Right lobe of liver (tissue), 6 donors: ENCODE data around the gene TBCD. TPM values are rescaled to one million over a fixed set of nuclear protein-coding genes. Genes with fewer than 3 reads are reported as not detected.
A peak's percentile ranks its signal among the peaks of the same experiment; 100 is the strongest.

Experiments used
- ATAC-seq, 4 donors: fragments of 200-7000 bp; cut with Tn5 transposase; one replicate each; pipeline ENCODE4 v1.9.1; 2020; ENCODE audit warnings: mild to moderate bottlenecking in 4 of 4, moderate library complexity in 4 of 4
- DNase-seq, 3 donors: peaks; one replicate each; pipeline ENCODE4 v3.0.0-alpha.2; 2020
- H3K27ac ChIP-seq, 3 donors: fragments of 200-600 bp; one replicate each; pipeline ENCODE4 v1.8.0; 2022
- H3K27me3 ChIP-seq, 2 donors: fragments of 200-600 bp; one replicate each; pipeline ENCODE4 v1.8.0; 2022
- H3K36me3 ChIP-seq, 4 donors: fragments of 200-600 bp; sonication (generic) in 1 of 4; one replicate each; pipeline versions ENCODE4 v1.5.1 to v1.8.0; 2017 to 2022; ENCODE audit warnings: control low read depth in 1 of 4
- H3K4me1 ChIP-seq, 4 donors: fragments of 200-600 bp; sonication (generic) in 1 of 4; one replicate each; pipeline versions ENCODE4 v1.5.1 to v1.8.0; 2017 to 2022; ENCODE audit warnings: control low read depth in 1 of 4
- H3K4me3 ChIP-seq, 3 donors: fragments of 200-600 bp; one replicate each; pipeline ENCODE4 v1.8.0; 2022
- H3K9me3 ChIP-seq, 4 donors: fragments of 200-600 bp; sonication (generic) in 1 of 4; one replicate each; pipeline versions ENCODE4 v1.5.1 to v1.8.0; 2017 to 2022; ENCODE audit warnings: control low read depth in 1 of 4
- POLR2A ChIP-seq: fragments of 450-650 bp; IDR thresholded peaks from one replicate; pipeline ENCODE4 v1.6.1; 2017; ENCODE audit warnings: antibody characterized with exemption, mild to moderate bottlenecking
- WGBS: methylation state at CpG from one replicate; pipeline ENCODE4 v1.1.6; 2018; ENCODE audit warnings: low coverage, low lambda C conversion rate; ENCODE audit not compliant: insufficient coverage; ENCODE audit errors: missing lambda C conversion rate; 5-methylcytosine and 5-hydroxymethylcytosine counted together
- intact Hi-C, 2 donors: fragments of 100-400 bp; cut with DNase I; formaldehyde crosslinking; loops; one replicate each; pipeline versions ENCODE4 v1.11.2 to v1.14.1; 2022
- total RNA-seq, 6 experiments: library from RNA; depleted of rRNA in 2 of 6; stranded (reverse); fragments of >200 nt in 2 of 6; fragmentation: NEBNext Ultra II Directional in 3 of 6; extraction: Animal tissue kit (Norgen Biotek cat#: 25700) in 3 of 6; gene quantifications; one replicate each; pipeline versions ENCODE4 v1.1.0 to v1.2.4, GENCODE V29; 2016 to 2023
- TF ChIP-seq, protein P1 (sequence below), 4 donors: fragments of 200-600 bp in 3 of 4; fragments of 450-650 bp in 1 of 4; IDR thresholded peaks; one replicate each; pipeline versions ENCODE4 v1.5.1 to v1.8.0; 2016 to 2022; ENCODE audit warnings: antibody characterized with exemption in 4 of 4, mild to moderate bottlenecking in 2 of 4
- donor health status: DM: no; HTN: yes; CAD: no.
- donor health status: DM: no; HTN: no; CAD: no.
- donor health status: DM: no; HTN: no; CAD: no.
- donor health status: DM: no; HTN: yes; CAD: no.
- donor health status: DM: no; HTN: yes; CAD: no.

The TBCD gene
- total RNA-seq, 6 experiments from 2014 or later: 28.0 to 55.7 (median 41.3) TPM

DNA sequence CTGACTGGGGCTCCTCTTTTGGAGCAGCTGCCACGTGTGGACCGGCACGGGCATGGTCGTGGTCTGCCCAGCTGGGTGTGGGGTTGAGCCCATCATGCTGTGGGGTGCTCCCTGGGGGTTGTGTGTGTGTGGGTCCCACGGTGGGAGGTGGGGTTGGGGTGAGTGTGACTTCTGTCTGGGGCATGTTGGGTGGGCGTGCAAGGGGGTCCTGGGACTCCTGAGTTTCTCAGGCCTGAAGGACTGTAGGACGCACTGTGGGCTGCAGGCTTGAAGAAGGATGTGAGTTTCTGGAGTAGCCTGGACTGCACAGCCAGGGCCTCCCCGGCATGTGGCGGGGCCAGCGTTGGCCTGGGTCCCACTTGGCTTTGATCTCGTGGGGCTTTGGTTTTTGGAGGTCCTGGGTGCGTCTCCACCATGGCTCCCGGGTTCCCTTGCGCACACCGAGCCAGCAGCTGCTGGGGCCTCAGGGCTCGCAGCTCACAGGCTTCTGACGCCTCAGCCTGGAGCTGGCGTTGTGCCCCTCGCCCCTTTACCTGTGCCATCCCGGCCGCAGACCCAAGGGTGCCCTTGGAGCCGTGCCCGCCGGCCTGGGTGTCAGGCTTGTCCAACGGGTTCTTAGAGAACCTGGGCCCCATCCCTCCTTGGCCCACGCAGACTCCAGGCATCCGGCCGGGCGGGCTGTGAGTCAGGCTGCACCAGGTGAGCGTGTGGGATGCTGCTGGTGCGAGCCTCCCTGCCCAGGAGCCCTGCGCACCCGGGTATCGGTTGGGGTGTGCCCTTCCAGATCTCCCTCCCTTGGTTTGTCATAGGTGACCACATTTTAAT lies 122.4 kb downstream of the TBCD start:
- peaks cover 0 to 14% (median 1%) of the 10 kb centered on the region in 4 donors for H3K36me3 ChIP-seq
- TF ChIP-seq POLR2A: no peak
- TF ChIP-seq, protein P1, sequence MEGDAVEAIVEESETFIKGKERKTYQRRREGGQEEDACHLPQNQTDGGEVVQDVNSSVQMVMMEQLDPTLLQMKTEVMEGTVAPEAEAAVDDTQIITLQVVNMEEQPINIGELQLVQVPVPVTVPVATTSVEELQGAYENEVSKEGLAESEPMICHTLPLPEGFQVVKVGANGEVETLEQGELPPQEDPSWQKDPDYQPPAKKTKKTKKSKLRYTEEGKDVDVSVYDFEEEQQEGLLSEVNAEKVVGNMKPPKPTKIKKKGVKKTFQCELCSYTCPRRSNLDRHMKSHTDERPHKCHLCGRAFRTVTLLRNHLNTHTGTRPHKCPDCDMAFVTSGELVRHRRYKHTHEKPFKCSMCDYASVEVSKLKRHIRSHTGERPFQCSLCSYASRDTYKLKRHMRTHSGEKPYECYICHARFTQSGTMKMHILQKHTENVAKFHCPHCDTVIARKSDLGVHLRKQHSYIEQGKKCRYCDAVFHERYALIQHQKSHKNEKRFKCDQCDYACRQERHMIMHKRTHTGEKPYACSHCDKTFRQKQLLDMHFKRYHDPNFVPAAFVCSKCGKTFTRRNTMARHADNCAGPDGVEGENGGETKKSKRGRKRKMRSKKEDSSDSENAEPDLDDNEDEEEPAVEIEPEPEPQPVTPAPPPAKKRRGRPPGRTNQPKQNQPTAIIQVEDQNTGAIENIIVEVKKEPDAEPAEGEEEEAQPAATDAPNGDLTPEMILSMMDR (IDR thresholded peaks at IDR 0.05): no peak
- H3K4me3 ChIP-seq: no peak overlapping the region
- WGBS: 60% methylated on average over 1 of the region's 34 CpGs
- no peaks in the 10 kb centered on the region for H3K9me3 ChIP-seq
- intact Hi-C loops: no loop called here
- H3K4me1 ChIP-seq: no peaks in the 10 kb centered on the region
- DNase-seq (peak in 1 of 3 donors; percentile 52), ATAC-seq (no peak)
- no peak overlapping the region for H3K27ac ChIP-seq
- no peaks in the 10 kb centered on the region for H3K27me3 ChIP-seq

DNA sequence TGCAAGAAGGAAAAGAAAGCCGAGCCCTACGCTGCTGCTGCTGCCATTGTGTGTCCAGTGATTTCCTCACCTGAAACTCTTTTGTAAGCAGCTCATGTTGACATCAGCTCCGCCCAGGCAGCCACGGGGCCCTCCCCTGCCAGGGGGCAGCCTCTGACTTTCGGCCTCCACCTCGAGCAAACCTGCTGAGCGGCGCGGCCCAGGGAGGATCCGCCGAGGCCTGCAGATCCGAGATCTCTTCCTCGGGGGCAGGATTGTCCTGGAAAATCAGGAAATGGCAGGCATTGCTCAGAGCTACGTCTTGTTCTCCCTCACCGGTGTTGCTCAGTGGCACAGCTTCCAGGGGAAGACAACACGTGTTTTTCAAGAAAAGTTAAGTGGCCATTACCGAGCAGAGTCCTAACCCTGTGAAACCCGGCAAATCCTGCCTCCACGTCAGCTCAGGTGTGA lies 123.6 kb downstream of the TBCD start:
- ATAC-seq: no peak
- Histone ChIP-seq H3K9me3 (no peaks in the 10 kb centered on the region), H3K27me3 (no peaks in the 10 kb centered on the region), H3K27ac (no peak overlapping the region), H3K4me3 (no peak overlapping the region), H3K36me3 (peaks cover 0 to 11% (median 1%) of the 10 kb centered on the region in 4 donors), H3K4me1 (no peaks in the 10 kb centered on the region)
- intact Hi-C loops: no loop called here
- WGBS: 58% methylated on average over 6 of the region's 19 CpGs
- no peak for TF ChIP-seq POLR2A
- TF ChIP-seq, protein P1 (IDR thresholded peaks at IDR 0.05): no peak
- DNase-seq: peak in 1 of 3 donors; percentile 59

DNA sequence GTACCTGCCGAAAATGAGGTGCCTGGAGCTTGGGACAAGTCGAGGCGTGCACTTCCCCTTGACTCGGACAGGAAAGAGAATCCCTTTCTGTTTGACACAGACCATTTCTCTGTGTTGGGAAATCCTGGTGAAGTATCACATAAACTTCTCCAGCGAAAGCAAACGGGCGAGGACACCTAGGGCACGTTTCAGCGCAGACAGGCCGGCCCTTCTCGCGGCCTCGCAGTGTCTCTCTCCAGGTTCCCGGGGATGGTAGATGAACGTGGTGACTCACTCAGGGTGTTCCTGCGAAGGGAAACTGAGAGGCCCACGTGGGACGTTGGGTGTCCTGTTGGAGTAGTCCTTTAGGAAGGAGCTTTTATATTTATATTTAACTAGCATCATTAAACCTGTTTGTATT lies 124.3 kb downstream of the TBCD start:
- no peak for DNase-seq
- no peaks in the 10 kb centered on the region for H3K4me1 ChIP-seq
- ATAC-seq: peak; percentile 17 to 50 (median 36)
- H3K27me3 ChIP-seq: no peaks in the 10 kb centered on the region
- intact Hi-C loops: no loop called here
- H3K9me3 ChIP-seq: no peaks in the 10 kb centered on the region
- H3K4me3 ChIP-seq: no peak overlapping the region
- 73% methylated on average over 9 of the region's 18 CpGs for WGBS
- TF ChIP-seq, protein P1 (IDR thresholded peaks at IDR 0.05): no peak
- no peak for TF ChIP-seq POLR2A
- H3K36me3 ChIP-seq: peaks cover 0 to 4% (median 0%) of the 10 kb centered on the region in 4 donors
- H3K27ac ChIP-seq: no peak overlapping the region

DNA sequence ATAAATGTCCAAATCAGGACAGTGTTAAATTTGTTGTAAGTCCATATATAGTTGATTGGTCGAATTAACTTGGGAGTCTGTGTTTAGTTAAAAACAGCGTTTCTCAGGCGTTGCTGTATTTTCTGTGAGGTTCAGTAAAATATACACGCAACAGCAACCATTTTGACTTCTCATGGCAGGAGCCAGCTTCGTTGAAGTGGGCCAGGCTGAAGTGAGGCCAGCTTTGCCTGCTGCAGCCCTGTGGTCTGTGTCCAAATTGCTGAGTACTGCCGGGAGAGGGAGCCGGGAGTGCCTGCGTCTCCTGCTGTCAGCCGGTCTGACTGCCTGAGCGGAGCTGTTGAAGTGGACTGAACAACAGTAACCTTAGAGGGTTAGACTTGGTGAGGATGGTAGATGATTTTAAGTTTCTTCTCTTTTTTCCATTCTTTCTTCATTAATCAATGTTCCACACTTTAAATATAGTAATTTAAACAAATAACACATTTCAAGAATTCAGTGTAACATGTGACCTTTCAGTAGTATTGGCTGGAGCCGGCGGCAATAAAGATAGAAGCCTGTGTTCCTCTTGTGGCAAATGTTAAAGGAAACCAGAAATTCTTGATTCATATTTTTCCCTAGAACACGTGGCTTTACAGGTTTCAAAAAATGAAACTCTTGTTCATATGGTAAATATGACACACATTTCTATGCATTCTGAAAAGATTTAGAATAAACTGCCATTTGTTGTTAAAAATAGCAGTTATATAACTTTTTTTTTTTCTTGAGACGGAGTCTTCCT lies 124.9 kb downstream of the TBCD start:
- Histone ChIP-seq H3K27me3 (no peaks in the 10 kb centered on the region), H3K27ac (no peak overlapping the region), H3K36me3 (no peaks in the 10 kb centered on the region), H3K4me1 (no peaks in the 10 kb centered on the region), H3K9me3 (no peaks in the 10 kb centered on the region), H3K4me3 (no peak overlapping the region)
- intact Hi-C loops: no loop called here
- WGBS: 50% methylated on average over 14 of the region's 14 CpGs
- TF ChIP-seq POLR2A: no peak
- TF ChIP-seq, protein P1 (IDR thresholded peaks at IDR 0.05): peak; percentile 16 to 44 (median 42)
- ATAC-seq (peak; percentile 75 to 87 (median 82)), DNase-seq (peak; percentile 60 to 71 (median 65))
